OCI-LY1 (cell line): Measurements from ENCODE around the gene TMEM178B.

ENCODE experiments used
- EZH2 ChIP-seq: fragments of 200-600 bp; sonication (generic), shearing (Covaris generic); IDR thresholded peaks from 2 replicates; pipeline ENCODE4 v1.8.0; 2017; ENCODE audit warnings: borderline replicate concordance, mixed run types, mild to moderate bottlenecking, antibody characterized with exemption, low read length, moderate library complexity, mixed read lengths
- TF ChIP-seq, protein P1 (sequence below): fragments of 200-600 bp; sonication (generic), shearing (Covaris generic); IDR thresholded peaks from 2 replicates; pipeline ENCODE4 v1.5.1; 2017; ENCODE audit warnings: mild to moderate bottlenecking, antibody characterized with exemption, low read length, moderate library complexity, mixed read lengths

DNA sequence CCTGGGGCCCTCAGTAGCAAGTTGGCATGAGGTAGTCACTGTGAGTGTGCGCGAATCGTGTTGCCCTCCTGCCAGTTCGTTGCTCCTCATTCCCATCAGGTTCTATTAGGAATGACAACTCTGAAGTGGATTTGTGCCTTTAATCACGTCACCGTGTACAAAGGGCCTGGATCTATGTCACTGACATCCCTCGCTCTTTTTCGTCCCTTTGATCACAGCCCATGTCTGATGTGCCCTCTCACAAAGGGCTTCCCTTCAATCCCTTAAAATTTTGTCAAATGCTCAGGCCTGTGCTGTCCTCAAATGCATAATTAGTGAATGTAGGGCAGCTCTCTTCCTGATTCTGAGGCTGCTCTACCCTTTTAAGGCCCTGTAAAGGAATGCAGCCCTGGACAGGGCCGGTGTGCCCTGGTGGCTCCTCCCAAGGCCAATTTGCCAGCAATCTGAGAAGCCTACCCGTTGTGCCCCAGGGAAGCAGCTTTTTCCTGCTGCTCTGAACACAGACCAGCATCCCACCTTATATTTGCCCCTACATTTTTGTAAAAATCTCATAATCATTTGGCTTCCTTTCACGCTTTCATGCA, 93.6 kb downstream of the TMEM178B start:
- TF ChIP-seq, protein P1, sequence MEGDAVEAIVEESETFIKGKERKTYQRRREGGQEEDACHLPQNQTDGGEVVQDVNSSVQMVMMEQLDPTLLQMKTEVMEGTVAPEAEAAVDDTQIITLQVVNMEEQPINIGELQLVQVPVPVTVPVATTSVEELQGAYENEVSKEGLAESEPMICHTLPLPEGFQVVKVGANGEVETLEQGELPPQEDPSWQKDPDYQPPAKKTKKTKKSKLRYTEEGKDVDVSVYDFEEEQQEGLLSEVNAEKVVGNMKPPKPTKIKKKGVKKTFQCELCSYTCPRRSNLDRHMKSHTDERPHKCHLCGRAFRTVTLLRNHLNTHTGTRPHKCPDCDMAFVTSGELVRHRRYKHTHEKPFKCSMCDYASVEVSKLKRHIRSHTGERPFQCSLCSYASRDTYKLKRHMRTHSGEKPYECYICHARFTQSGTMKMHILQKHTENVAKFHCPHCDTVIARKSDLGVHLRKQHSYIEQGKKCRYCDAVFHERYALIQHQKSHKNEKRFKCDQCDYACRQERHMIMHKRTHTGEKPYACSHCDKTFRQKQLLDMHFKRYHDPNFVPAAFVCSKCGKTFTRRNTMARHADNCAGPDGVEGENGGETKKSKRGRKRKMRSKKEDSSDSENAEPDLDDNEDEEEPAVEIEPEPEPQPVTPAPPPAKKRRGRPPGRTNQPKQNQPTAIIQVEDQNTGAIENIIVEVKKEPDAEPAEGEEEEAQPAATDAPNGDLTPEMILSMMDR = no peak
- TF ChIP-seq EZH2 = no peak
